ENCODE measurements around the gene ATXN3L. TPM values are rescaled to one million over a fixed set of nuclear protein-coding genes. Genes with fewer than 3 reads are reported as not detected.

The ATXN3L gene
- polyA plus RNA-seq, 1 of the 3 experiments (the other 2 are of a cell fraction): not detected

DNA sequence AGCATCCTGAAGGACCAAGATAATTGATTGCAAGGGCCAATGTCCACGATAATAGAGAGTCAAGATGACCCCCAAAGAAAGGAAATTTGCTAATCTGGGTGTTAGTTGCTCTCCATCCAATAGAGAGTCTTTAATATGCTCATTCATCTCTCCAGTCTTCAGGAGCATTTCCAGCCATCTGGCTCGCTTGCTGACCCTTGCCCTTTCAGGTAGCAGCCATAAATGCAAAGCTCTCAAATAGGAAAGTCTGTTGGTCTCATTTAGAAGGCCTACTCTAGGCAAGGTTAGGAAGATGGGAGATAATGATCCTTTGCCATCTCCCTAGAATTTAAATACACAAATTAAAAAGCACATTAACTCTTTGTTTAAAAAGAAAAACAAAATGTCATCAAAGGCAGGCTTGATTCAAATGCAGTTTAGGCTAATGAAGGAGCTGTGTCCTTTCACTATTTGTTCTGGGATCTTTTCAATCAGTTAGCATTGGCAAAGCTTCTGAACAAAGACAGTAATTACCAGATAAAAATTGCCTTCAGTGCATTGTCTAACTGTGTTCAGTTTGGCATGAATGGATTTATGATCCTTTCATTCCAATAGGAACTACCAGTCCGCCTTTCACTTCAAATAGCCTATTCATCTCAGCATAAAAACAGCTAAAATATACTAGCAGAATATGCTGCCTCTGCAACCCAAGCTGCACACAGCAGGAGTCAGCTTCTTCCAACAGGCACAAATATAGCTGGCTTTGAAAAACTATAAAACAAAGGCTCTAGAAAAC lies 49.6 kb upstream of the ATXN3L start:
- no peaks in the 10 kb centered on the region for H4K20me1 ChIP-seq (ENCODE audit: insufficient read depth)
- peaks cover 13% of the 10 kb centered on the region for H3F3A ChIP-seq (replicated peaks; ENCODE audit: insufficient read depth)
- no peaks in the 10 kb centered on the region for H3K9me3 ChIP-seq
- no peak overlapping the region for H3K27ac ChIP-seq (ENCODE audit: low read depth in 2 of 2, low read length in 1 of 2)
- no peaks in the 10 kb centered on the region for H3K9me2 ChIP-seq
- H3K79me2 ChIP-seq (ENCODE audit: insufficient read depth): no peaks in the 10 kb centered on the region
- POLR2A ChIA-PET: no interaction called here
- DNase-seq: no peak
- TF ChIP-seq ELF1 (IDR thresholded peaks at IDR 0.05) (no peak), YY1 (IDR thresholded peaks at IDR 0.05; ENCODE audit: low read depth) (no peak), RAD21 (IDR thresholded peaks at IDR 0.05; ENCODE audit: low read length) (no peak), EP300 (IDR thresholded peaks at IDR 0.05; ENCODE audit: borderline replicate concordance in 1 of 2, low read depth in 1 of 2, low read length in 1 of 2) (no peak)
- TF ChIP-seq, protein P1, sequence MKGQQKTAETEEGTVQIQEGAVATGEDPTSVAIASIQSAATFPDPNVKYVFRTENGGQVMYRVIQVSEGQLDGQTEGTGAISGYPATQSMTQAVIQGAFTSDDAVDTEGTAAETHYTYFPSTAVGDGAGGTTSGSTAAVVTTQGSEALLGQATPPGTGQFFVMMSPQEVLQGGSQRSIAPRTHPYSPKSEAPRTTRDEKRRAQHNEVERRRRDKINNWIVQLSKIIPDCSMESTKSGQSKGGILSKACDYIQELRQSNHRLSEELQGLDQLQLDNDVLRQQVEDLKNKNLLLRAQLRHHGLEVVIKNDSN (IDR thresholded peaks at IDR 0.05; ENCODE audit: borderline replicate concordance, low read depth): no peak
- TF ChIP-seq, protein P2, sequence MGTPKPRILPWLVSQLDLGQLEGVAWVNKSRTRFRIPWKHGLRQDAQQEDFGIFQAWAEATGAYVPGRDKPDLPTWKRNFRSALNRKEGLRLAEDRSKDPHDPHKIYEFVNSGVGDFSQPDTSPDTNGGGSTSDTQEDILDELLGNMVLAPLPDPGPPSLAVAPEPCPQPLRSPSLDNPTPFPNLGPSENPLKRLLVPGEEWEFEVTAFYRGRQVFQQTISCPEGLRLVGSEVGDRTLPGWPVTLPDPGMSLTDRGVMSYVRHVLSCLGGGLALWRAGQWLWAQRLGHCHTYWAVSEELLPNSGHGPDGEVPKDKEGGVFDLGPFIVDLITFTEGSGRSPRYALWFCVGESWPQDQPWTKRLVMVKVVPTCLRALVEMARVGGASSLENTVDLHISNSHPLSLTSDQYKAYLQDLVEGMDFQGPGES (IDR thresholded peaks at IDR 0.05; ENCODE audit: low read depth, low read length): no peak
- TF ChIP-seq, protein P3, sequence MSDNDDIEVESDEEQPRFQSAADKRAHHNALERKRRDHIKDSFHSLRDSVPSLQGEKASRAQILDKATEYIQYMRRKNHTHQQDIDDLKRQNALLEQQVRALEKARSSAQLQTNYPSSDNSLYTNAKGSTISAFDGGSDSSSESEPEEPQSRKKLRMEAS (IDR thresholded peaks at IDR 0.05; ENCODE audit: low read depth): no peak
- H3K4me2 ChIP-seq: no peak overlapping the region
- H3K27me3 ChIP-seq (ENCODE audit: insufficient read depth): no peaks in the 10 kb centered on the region
- no peak overlapping the region for H3K4me3 ChIP-seq (ENCODE audit: low read depth in 2 of 2, low read length in 1 of 2)
- WGBS (ENCODE audit: low lambda C conversion rate): 71% methylated on average over 3 of the region's 3 CpGs
- CTCF ChIA-PET: no interaction called here
- H2AFZ ChIP-seq (ENCODE audit: low read depth): no peak overlapping the region
- H3K36me3 ChIP-seq (replicated peaks in 1 of 2; ENCODE audit: control insufficient read depth in 1 of 2, insufficient read depth in 2 of 2, low read length in 1 of 2): no peaks in the 10 kb centered on the region
- H3K9ac ChIP-seq: no peak overlapping the region
- H3K4me1 ChIP-seq (ENCODE audit: control insufficient read depth in 1 of 2, insufficient read depth in 2 of 2, low read depth in 1 of 2, low read length in 1 of 2): peaks cover 0 to 10% of the 10 kb centered on the region in 2 experiments; a peak in 3 of 4 replicates

DNA sequence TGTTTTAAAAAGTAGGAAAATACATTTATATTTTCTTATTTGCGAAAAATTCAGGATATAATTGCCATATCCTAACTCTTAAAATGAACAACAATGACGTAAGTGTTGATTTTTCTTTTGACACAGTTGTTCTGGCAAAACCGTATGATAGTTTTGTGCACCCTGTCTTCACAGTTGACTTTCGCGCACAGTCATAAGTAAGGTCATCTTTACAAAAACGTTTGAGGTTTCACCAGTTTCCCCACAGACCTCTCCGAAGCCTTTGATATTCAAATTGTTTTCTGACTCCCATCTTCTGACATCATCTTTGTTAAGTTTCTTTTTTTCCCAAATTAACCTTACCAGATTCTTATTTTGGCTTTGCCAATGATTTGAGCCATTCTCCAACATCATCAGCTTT lies 48.1 kb upstream of the ATXN3L start:
- ChIA-PET POLR2A (no interaction called here), CTCF (interaction anchor here (1.1 kb wide), 1 partner anchor 9 kb away, joined by 3 read pairs; no protein-coding TSS in a partner anchor)
- Histone ChIP-seq H3K9ac (no peak overlapping the region), H3K27ac (ENCODE audit: low read depth in 2 of 2, low read length in 1 of 2) (no peak overlapping the region), H3K27me3 (ENCODE audit: insufficient read depth) (no peaks in the 10 kb centered on the region), H3K36me3 (replicated peaks in 1 of 2; ENCODE audit: control insufficient read depth in 1 of 2, insufficient read depth in 2 of 2, low read length in 1 of 2) (no peaks in the 10 kb centered on the region), H3K9me2 (no peaks in the 10 kb centered on the region), H2AFZ (ENCODE audit: low read depth) (no peak overlapping the region), H4K20me1 (ENCODE audit: insufficient read depth) (no peaks in the 10 kb centered on the region), H3F3A (replicated peaks; ENCODE audit: insufficient read depth) (peaks cover 13% of the 10 kb centered on the region), H3K9me3 (no peaks in the 10 kb centered on the region), H3K4me3 (ENCODE audit: low read depth in 2 of 2, low read length in 1 of 2) (no peak overlapping the region), H3K4me2 (no peak overlapping the region), H3K79me2 (ENCODE audit: insufficient read depth) (no peaks in the 10 kb centered on the region), H3K4me1 (ENCODE audit: control insufficient read depth in 1 of 2, insufficient read depth in 2 of 2, low read depth in 1 of 2, low read length in 1 of 2) (peaks cover 2 to 10% of the 10 kb centered on the region in 2 experiments; a peak in 3 of 4 replicates)
- DNase-seq: no peak
- 69% methylated on average over 7 of the region's 7 CpGs for WGBS (ENCODE audit: low lambda C conversion rate)
- TF ChIP-seq MEF2A (IDR thresholded peaks at IDR 0.05; ENCODE audit: borderline replicate concordance, low read depth) (no peak), RFX5 (IDR thresholded peaks at IDR 0.05; ENCODE audit: low read length) (no peak), SMC3 (IDR thresholded peaks at IDR 0.05; ENCODE audit: low read depth, low read length) (no peak), MXI1 (IDR thresholded peaks at IDR 0.05; ENCODE audit: low read depth, low read length) (no peak), RCOR1 (IDR thresholded peaks at IDR 0.05; ENCODE audit: low read length) (no peak), EZH2phosphoT487 (IDR thresholded peaks at IDR 0.05; ENCODE audit: borderline replicate concordance, low read depth) (no peak)

Measured in SK-N-SH (cell line).